ENCODE results near the gene BMPR1B.

Gene BMPR1B

GRCh38 chr4:95066050-95066449 lies 308.3 kb downstream of the BMPR1B start:
- H3K27me3 Mint-ChIP-seq, result no peaks in the 10 kb centered on the region
- no peak overlapping the region for H3K27ac Mint-ChIP-seq
- no peak overlapping the region for H3K4me3 Mint-ChIP-seq

GRCh38 chr4:95068401-95068800 lies 310.6 kb downstream of the BMPR1B start:
- H3K4me3 Mint-ChIP-seq, result no peak overlapping the region
- no peak overlapping the region for H3K27ac Mint-ChIP-seq

More at GRCh38 chr4:95066050-95066449, 308.3 kb downstream of the BMPR1B start:
- H3K9me3 Mint-ChIP-seq, result peaks cover 0 to 6% of the 10 kb centered on the region in 2 donors
- H3K36me3 Mint-ChIP-seq (ENCODE audit: insufficient read depth), result no peaks in the 10 kb centered on the region
- H3K4me1 Mint-ChIP-seq (ENCODE audit: low read depth in 2 of 2), result no peaks in the 10 kb centered on the region
- ATAC-seq (replicated peaks), result no peak
- DNase-seq, result no peak

GRCh38 chr4:95068818-95069478 lies 311.2 kb downstream of the BMPR1B start:
- ATAC-seq (replicated peaks) (no peak), DNase-seq (no peak)
- no peak overlapping the region for H3K4me3 Mint-ChIP-seq
- no peak overlapping the region for H3K27ac Mint-ChIP-seq
- H3K36me3 Mint-ChIP-seq (ENCODE audit: insufficient read depth), result no peaks in the 10 kb centered on the region
- no peaks in the 10 kb centered on the region for H3K27me3 Mint-ChIP-seq
- no peaks in the 10 kb centered on the region for H3K4me1 Mint-ChIP-seq (ENCODE audit: low read depth in 2 of 2)
- H3K9me3 Mint-ChIP-seq, result peaks cover 0 to 6% of the 10 kb centered on the region in 2 donors

More at GRCh38 chr4:95068401-95068800, 310.6 kb downstream of the BMPR1B start:
- Mint-ChIP-seq H3K27me3 (no peaks in the 10 kb centered on the region), H3K9me3 (peaks cover 0 to 6% of the 10 kb centered on the region in 2 donors), H3K4me1 (ENCODE audit: low read depth in 2 of 2) (no peaks in the 10 kb centered on the region), H3K36me3 (ENCODE audit: insufficient read depth) (no peaks in the 10 kb centered on the region)
- no peak for DNase-seq
- ATAC-seq (replicated peaks), result no peak

GRCh38 chr4:95071851-95072250 lies 314.1 kb downstream of the BMPR1B start:
- no peaks in the 10 kb centered on the region for H3K36me3 Mint-ChIP-seq (ENCODE audit: insufficient read depth)
- ATAC-seq (replicated peaks) (no peak), DNase-seq (no peak)
- no peak overlapping the region for H3K27ac Mint-ChIP-seq
- peaks cover 0 to 6% of the 10 kb centered on the region in 2 donors for H3K9me3 Mint-ChIP-seq
- no peaks in the 10 kb centered on the region for H3K27me3 Mint-ChIP-seq
- H3K4me1 Mint-ChIP-seq (ENCODE audit: low read depth in 2 of 2), result no peaks in the 10 kb centered on the region
- H3K4me3 Mint-ChIP-seq, result no peak overlapping the region

- DNase-seq, result no peak
- no peak for ATAC-seq (replicated peaks)
- Mint-ChIP-seq H3K9me3 (peaks cover 0 to 2% of the 10 kb centered on the region in 2 donors), H3K36me3 (ENCODE audit: insufficient read depth) (no peaks in the 10 kb centered on the region), H3K27me3 (no peaks in the 10 kb centered on the region), H3K27ac (no peak overlapping the region), H3K4me3 (no peak overlapping the region), H3K4me1 (ENCODE audit: low read depth in 2 of 2) (no peaks in the 10 kb centered on the region)
These were observed 315.9 kb downstream of the BMPR1B start for GRCh38 chr4:95073646-95074045.

GRCh38 chr4:95077864-95078263 lies 320.1 kb downstream of the BMPR1B start:
- DNase-seq (no peak), ATAC-seq (replicated peaks) (no peak)
- Mint-ChIP-seq H3K27me3 (no peaks in the 10 kb centered on the region), H3K4me1 (ENCODE audit: low read depth in 2 of 2) (no peaks in the 10 kb centered on the region), H3K27ac (no peak overlapping the region), H3K9me3 (no peaks in the 10 kb centered on the region), H3K4me3 (no peak overlapping the region), H3K36me3 (ENCODE audit: insufficient read depth) (no peaks in the 10 kb centered on the region)

- no peak overlapping the region for H3K27ac Mint-ChIP-seq
- no peaks in the 10 kb centered on the region for H3K36me3 Mint-ChIP-seq (ENCODE audit: insufficient read depth)
- no peaks in the 10 kb centered on the region for H3K27me3 Mint-ChIP-seq
- no peaks in the 10 kb centered on the region for H3K4me1 Mint-ChIP-seq (ENCODE audit: low read depth in 2 of 2)
- DNase-seq (no peak), ATAC-seq (replicated peaks) (no peak)
- H3K4me3 Mint-ChIP-seq, result no peak overlapping the region
- no peaks in the 10 kb centered on the region for H3K9me3 Mint-ChIP-seq
These were observed 323.2 kb downstream of the BMPR1B start for GRCh38 chr4:95080969-95081368.

GRCh38 chr4:95084584-95084983 lies 326.8 kb downstream of the BMPR1B start:
- ATAC-seq (replicated peaks) (no peak), DNase-seq (no peak)
- H3K4me1 Mint-ChIP-seq (ENCODE audit: low read depth in 2 of 2), result no peaks in the 10 kb centered on the region
- no peak overlapping the region for H3K27ac Mint-ChIP-seq
- no peaks in the 10 kb centered on the region for H3K36me3 Mint-ChIP-seq (ENCODE audit: insufficient read depth)
- H3K9me3 Mint-ChIP-seq, result no peaks in the 10 kb centered on the region
- H3K27me3 Mint-ChIP-seq, result no peaks in the 10 kb centered on the region
- H3K4me3 Mint-ChIP-seq, result no peak overlapping the region

GRCh38 chr4:95085124-95085833 lies 327.5 kb downstream of the BMPR1B start:
- ATAC-seq (replicated peaks) (no peak), DNase-seq (no peak)
- Mint-ChIP-seq H3K27ac (no peak overlapping the region), H3K4me1 (ENCODE audit: low read depth in 2 of 2) (no peaks in the 10 kb centered on the region), H3K36me3 (ENCODE audit: insufficient read depth) (no peaks in the 10 kb centered on the region), H3K27me3 (no peaks in the 10 kb centered on the region), H3K4me3 (no peak overlapping the region), H3K9me3 (no peaks in the 10 kb centered on the region)

GRCh38 chr4:95086551-95086950 lies 328.8 kb downstream of the BMPR1B start:
- H3K36me3 Mint-ChIP-seq (ENCODE audit: insufficient read depth), result no peaks in the 10 kb centered on the region
- H3K9me3 Mint-ChIP-seq, result no peaks in the 10 kb centered on the region
- no peak for DNase-seq
- no peaks in the 10 kb centered on the region for H3K27me3 Mint-ChIP-seq
- no peaks in the 10 kb centered on the region for H3K4me1 Mint-ChIP-seq (ENCODE audit: low read depth in 2 of 2)
- ATAC-seq (replicated peaks), result no peak
- no peak overlapping the region for H3K4me3 Mint-ChIP-seq
- no peak overlapping the region for H3K27ac Mint-ChIP-seq

- Mint-ChIP-seq H3K36me3 (ENCODE audit: insufficient read depth) (no peaks in the 10 kb centered on the region), H3K4me3 (no peak overlapping the region), H3K27ac (no peak overlapping the region), H3K4me1 (ENCODE audit: low read depth in 2 of 2) (no peaks in the 10 kb centered on the region), H3K9me3 (no peaks in the 10 kb centered on the region), H3K27me3 (no peaks in the 10 kb centered on the region)
- ATAC-seq (replicated peaks) (no peak), DNase-seq (no peak)
These were observed 330.1 kb downstream of the BMPR1B start for GRCh38 chr4:95087657-95088455.

GRCh38 chr4:95091272-95091671 lies 333.5 kb downstream of the BMPR1B start:
- DNase-seq, result no peak

GRCh38 chr4:95092766-95093165 lies 335.0 kb downstream of the BMPR1B start:
- H3K36me3 Mint-ChIP-seq (ENCODE audit: insufficient read depth), result no peaks in the 10 kb centered on the region
- no peak overlapping the region for H3K4me3 Mint-ChIP-seq
- H3K9me3 Mint-ChIP-seq, result no peaks in the 10 kb centered on the region
- DNase-seq (no peak), ATAC-seq (replicated peaks) (no peak)
- H3K4me1 Mint-ChIP-seq (ENCODE audit: low read depth in 2 of 2), result no peaks in the 10 kb centered on the region
- no peaks in the 10 kb centered on the region for H3K27me3 Mint-ChIP-seq
- H3K27ac Mint-ChIP-seq, result no peak overlapping the region

More at GRCh38 chr4:95091272-95091671, 333.5 kb downstream of the BMPR1B start:
- no peaks in the 10 kb centered on the region for H3K4me1 Mint-ChIP-seq (ENCODE audit: low read depth in 2 of 2)
- no peak for ATAC-seq (replicated peaks)
- H3K4me3 Mint-ChIP-seq, result no peak overlapping the region
- no peak overlapping the region for H3K27ac Mint-ChIP-seq
- no peaks in the 10 kb centered on the region for H3K9me3 Mint-ChIP-seq
- H3K36me3 Mint-ChIP-seq (ENCODE audit: insufficient read depth), result no peaks in the 10 kb centered on the region
- H3K27me3 Mint-ChIP-seq, result no peaks in the 10 kb centered on the region

Data from effector memory CD8-positive, alpha-beta T cell (primary cell).